Measurements from ENCODE around the gene PDCD2L.
"Not testable (repeated sequence)": the region's sequence is repeated elsewhere in the genome, so short reads cannot be mapped to it uniquely, and the experiment has no call there.

Gene PDCD2L

GRCh38 chr19:34388745-34389144 is 15.5 kb upstream of the PDCD2L start:
- not testable (repeated sequence) for H2BK15ac ChIP-seq (ENCODE audit: low read depth, poor library complexity, severe bottlenecking); H2AK5ac ChIP-seq (ENCODE audit: low read length, severe bottlenecking); H3K4me1 ChIP-seq (ENCODE audit: control insufficient read depth, insufficient read depth, low read depth, low read length); H3K4me3 ChIP-seq (ENCODE audit: insufficient read depth in 1 of 2, low read depth in 1 of 2, low read length in 2 of 2); H3K27me3 ChIP-seq (ENCODE audit: control insufficient read depth in 1 of 2, insufficient read depth in 1 of 2, low read length in 2 of 2); H2BK12ac ChIP-seq (ENCODE audit: low read length in 2 of 2); DNase-seq; H3K9ac ChIP-seq (ENCODE audit: low read length); H4K8ac ChIP-seq (ENCODE audit: low read length); H4K91ac ChIP-seq (ENCODE audit: low read length); H3K4ac ChIP-seq (ENCODE audit: low read depth in 1 of 2, low read length in 2 of 2); H3K4me2 ChIP-seq (ENCODE audit: low read length, poor library complexity, severe bottlenecking); H2BK5ac ChIP-seq (ENCODE audit: low read depth, low read length, poor library complexity, severe bottlenecking); H2BK120ac ChIP-seq (ENCODE audit: low read depth, low read length); H2AFZ ChIP-seq (ENCODE audit: low read depth, low read length); H3K23ac ChIP-seq (ENCODE audit: low read length in 2 of 2); H3K9me3 ChIP-seq (ENCODE audit: control insufficient read depth, low read length); H3K27ac ChIP-seq (ENCODE audit: low read length, poor library complexity, severe bottlenecking); H3K14ac ChIP-seq (ENCODE audit: low read length in 2 of 2); H3K18ac ChIP-seq (ENCODE audit: low read depth in 1 of 2, low read length in 2 of 2)
- 100% methylated on average over 1 of the region's 2 CpGs for WGBS
- H3K79me1 ChIP-seq (replicated peaks; ENCODE audit: low read length, poor library complexity, severe bottlenecking), result peaks cover 44% of the 10 kb centered on the region
- H3K36me3 ChIP-seq (ENCODE audit: control insufficient read depth in 1 of 2, insufficient read depth in 2 of 2, low read depth in 1 of 2, low read length in 2 of 2), result peaks cover 91 to 94% of the 10 kb centered on the region in 2 experiments

- no peak overlapping the region for H2AK5ac ChIP-seq (ENCODE audit: low read length, severe bottlenecking)
- no peak overlapping the region for H4K8ac ChIP-seq (ENCODE audit: low read length)
- H4K91ac ChIP-seq (ENCODE audit: low read length), result no peak overlapping the region
- no peak for DNase-seq
- H3K18ac ChIP-seq (ENCODE audit: low read depth in 1 of 2, low read length in 2 of 2), result no peak overlapping the region
- no peak overlapping the region for H2BK5ac ChIP-seq (ENCODE audit: low read depth, low read length, poor library complexity, severe bottlenecking)
- no peak overlapping the region for H3K27ac ChIP-seq (ENCODE audit: low read length, poor library complexity, severe bottlenecking)
- no peak overlapping the region for H3K9ac ChIP-seq (ENCODE audit: low read length)
- H3K79me1 ChIP-seq (replicated peaks; ENCODE audit: low read length, poor library complexity, severe bottlenecking), result peaks cover 30% of the 10 kb centered on the region
- no peak overlapping the region for H3K14ac ChIP-seq (ENCODE audit: low read length in 2 of 2)
- H3K9me3 ChIP-seq (ENCODE audit: control insufficient read depth, low read length), result no peaks in the 10 kb centered on the region
- no peak overlapping the region for H2AFZ ChIP-seq (ENCODE audit: low read depth, low read length)
- H3K4me1 ChIP-seq (ENCODE audit: control insufficient read depth, insufficient read depth, low read depth, low read length), result no peaks in the 10 kb centered on the region
- no peak overlapping the region for H3K23ac ChIP-seq (ENCODE audit: low read length in 2 of 2)
- H2BK120ac ChIP-seq (ENCODE audit: low read depth, low read length), result no peak overlapping the region
- no peak overlapping the region for H3K4ac ChIP-seq (ENCODE audit: low read depth in 1 of 2, low read length in 2 of 2)
- H3K27me3 ChIP-seq (ENCODE audit: control insufficient read depth in 1 of 2, insufficient read depth in 1 of 2, low read length in 2 of 2), result no peaks in the 10 kb centered on the region
- H3K4me2 ChIP-seq (ENCODE audit: low read length, poor library complexity, severe bottlenecking), result no peak overlapping the region
- no peak overlapping the region for H2BK12ac ChIP-seq (ENCODE audit: low read length in 2 of 2)
- no peak overlapping the region for H3K4me3 ChIP-seq (ENCODE audit: insufficient read depth in 1 of 2, low read depth in 1 of 2, low read length in 2 of 2)
- no peak overlapping the region for H2BK15ac ChIP-seq (ENCODE audit: low read depth, poor library complexity, severe bottlenecking)
- H3K36me3 ChIP-seq (ENCODE audit: control insufficient read depth in 1 of 2, insufficient read depth in 2 of 2, low read depth in 1 of 2, low read length in 2 of 2), result peaks cover 91 to 95% of the 10 kb centered on the region in 2 experiments
Observed at GRCh38 chr19:34391813-34392212, 12.4 kb upstream of the PDCD2L start.

GRCh38 chr19:34393031-34393430 is 11.2 kb upstream of the PDCD2L start:
- no peak overlapping the region for H2BK120ac ChIP-seq (ENCODE audit: low read depth, low read length)

GRCh38 chr19:34393629-34394028 is 10.6 kb upstream of the PDCD2L start:
- no peak overlapping the region for H3K9ac ChIP-seq (ENCODE audit: low read length)
- H2BK12ac ChIP-seq (ENCODE audit: low read length in 2 of 2), result no peak overlapping the region
- no peak overlapping the region for H2AFZ ChIP-seq (ENCODE audit: low read depth, low read length)
- 95% methylated on average over 14 of the region's 14 CpGs for WGBS
- H3K4me1 ChIP-seq (ENCODE audit: control insufficient read depth, insufficient read depth, low read depth, low read length), result no peaks in the 10 kb centered on the region
- no peak overlapping the region for H2BK15ac ChIP-seq (ENCODE audit: low read depth, poor library complexity, severe bottlenecking)
- H4K8ac ChIP-seq (ENCODE audit: low read length), result no peak overlapping the region
- H2BK5ac ChIP-seq (ENCODE audit: low read depth, low read length, poor library complexity, severe bottlenecking), result no peak overlapping the region
- H2AK5ac ChIP-seq (ENCODE audit: low read length, severe bottlenecking), result no peak overlapping the region
- H3K4me3 ChIP-seq (ENCODE audit: insufficient read depth in 1 of 2, low read depth in 1 of 2, low read length in 2 of 2), result no peak overlapping the region
- no peak overlapping the region for H3K27ac ChIP-seq (ENCODE audit: low read length, poor library complexity, severe bottlenecking)
- H3K18ac ChIP-seq (ENCODE audit: low read depth in 1 of 2, low read length in 2 of 2), result no peak overlapping the region
- DNase-seq, result no peak
- no peak overlapping the region for H3K4ac ChIP-seq (ENCODE audit: low read depth in 1 of 2, low read length in 2 of 2)
- peaks cover 30% of the 10 kb centered on the region for H3K79me1 ChIP-seq (replicated peaks; ENCODE audit: low read length, poor library complexity, severe bottlenecking)
- no peak overlapping the region for H3K4me2 ChIP-seq (ENCODE audit: low read length, poor library complexity, severe bottlenecking)
- H4K91ac ChIP-seq (ENCODE audit: low read length), result no peak overlapping the region
- H2BK120ac ChIP-seq (ENCODE audit: low read depth, low read length), result no peak overlapping the region
- no peak overlapping the region for H3K23ac ChIP-seq (ENCODE audit: low read length in 2 of 2)
- no peaks in the 10 kb centered on the region for H3K27me3 ChIP-seq (ENCODE audit: control insufficient read depth in 1 of 2, insufficient read depth in 1 of 2, low read length in 2 of 2)
- no peaks in the 10 kb centered on the region for H3K9me3 ChIP-seq (ENCODE audit: control insufficient read depth, low read length)
- no peak overlapping the region for H3K14ac ChIP-seq (ENCODE audit: low read length in 2 of 2)
- H3K36me3 ChIP-seq (ENCODE audit: control insufficient read depth in 1 of 2, insufficient read depth in 2 of 2, low read depth in 1 of 2, low read length in 2 of 2), result peaks cover 90 to 93% of the 10 kb centered on the region in 2 experiments

More at GRCh38 chr19:34393031-34393430, 11.2 kb upstream of the PDCD2L start:
- Histone ChIP-seq H2BK12ac (ENCODE audit: low read length in 2 of 2) (no peak overlapping the region), H3K27ac (ENCODE audit: low read length, poor library complexity, severe bottlenecking) (no peak overlapping the region), H3K9me3 (ENCODE audit: control insufficient read depth, low read length) (no peaks in the 10 kb centered on the region), H3K14ac (ENCODE audit: low read length in 2 of 2) (no peak overlapping the region), H3K27me3 (ENCODE audit: control insufficient read depth in 1 of 2, insufficient read depth in 1 of 2, low read length in 2 of 2) (no peaks in the 10 kb centered on the region), H3K36me3 (ENCODE audit: control insufficient read depth in 1 of 2, insufficient read depth in 2 of 2, low read depth in 1 of 2, low read length in 2 of 2) (peaks cover 90 to 92% of the 10 kb centered on the region in 2 experiments), H3K79me1 (replicated peaks; ENCODE audit: low read length, poor library complexity, severe bottlenecking) (peaks cover 30% of the 10 kb centered on the region), H3K23ac (ENCODE audit: low read length in 2 of 2) (no peak overlapping the region), H3K4me3 (ENCODE audit: insufficient read depth in 1 of 2, low read depth in 1 of 2, low read length in 2 of 2) (no peak overlapping the region), H3K4ac (ENCODE audit: low read depth in 1 of 2, low read length in 2 of 2) (no peak overlapping the region), H2BK5ac (ENCODE audit: low read depth, low read length, poor library complexity, severe bottlenecking) (no peak overlapping the region), H2BK15ac (ENCODE audit: low read depth, poor library complexity, severe bottlenecking) (no peak overlapping the region), H3K4me2 (ENCODE audit: low read length, poor library complexity, severe bottlenecking) (no peak overlapping the region), H4K8ac (ENCODE audit: low read length) (no peak overlapping the region), H2AFZ (ENCODE audit: low read depth, low read length) (no peak overlapping the region), H3K9ac (ENCODE audit: low read length) (no peak overlapping the region), H3K18ac (ENCODE audit: low read depth in 1 of 2, low read length in 2 of 2) (no peak overlapping the region), H4K91ac (ENCODE audit: low read length) (no peak overlapping the region), H2AK5ac (ENCODE audit: low read length, severe bottlenecking) (no peak overlapping the region), H3K4me1 (ENCODE audit: control insufficient read depth, insufficient read depth, low read depth, low read length) (no peaks in the 10 kb centered on the region)
- 95% methylated on average over 11 of the region's 11 CpGs for WGBS
- DNase-seq, result no peak
